Liver (tissue), 9 donors: ENCODE results near the gene FGG. TPM values are rescaled to one million over a fixed set of nuclear protein-coding genes. Genes with fewer than 3 reads are reported as not detected.

Source experiments
- DNase-seq: peaks from one replicate; pipeline ENCODE4 v3.0.0-alpha.2; 2017; ENCODE audit warnings: low spot score
- H3K27ac ChIP-seq, 2 donors: one replicate each; pipeline ENCODE4 v1.7.0; 2013; ENCODE audit warnings: inconsistent platforms in 2 of 2, low read length in 2 of 2, control low read depth in 1 of 2, low read depth in 1 of 2, mild to moderate bottlenecking in 1 of 2
- H3K27me3 ChIP-seq, 4 donors: one replicate each; pipeline versions ENCODE4 v1.6.1 to v1.7.0; 2013; ENCODE audit warnings: low read length in 3 of 4, inconsistent platforms in 1 of 4, mild to moderate bottlenecking in 1 of 4, moderate library complexity in 1 of 4; ENCODE audit not compliant: control insufficient read depth in 4 of 4, insufficient read depth in 4 of 4
- H3K36me3 ChIP-seq, 4 donors: one replicate each; pipeline versions ENCODE4 v1.6.1 to v1.7.0; 2013; ENCODE audit warnings: low read length in 3 of 4, mild to moderate bottlenecking in 3 of 4, low read depth in 1 of 4, moderate library complexity in 1 of 4; ENCODE audit not compliant: control insufficient read depth in 4 of 4, insufficient read depth in 3 of 4
- H3K4me1 ChIP-seq, 4 donors: one replicate each; pipeline versions ENCODE4 v1.6.1 to v1.7.0; 2013; ENCODE audit warnings: low read length in 3 of 4, mild to moderate bottlenecking in 3 of 4, moderate library complexity in 1 of 4; ENCODE audit not compliant: control insufficient read depth in 4 of 4, insufficient read depth in 4 of 4
- H3K4me3 ChIP-seq, 3 donors: one replicate each; pipeline versions ENCODE4 v1.6.1 to v1.7.0; 2013; ENCODE audit warnings: low read length in 3 of 3, control low read depth in 1 of 3, low read depth in 1 of 3, mild to moderate bottlenecking in 1 of 3
- H3K9ac ChIP-seq, 2 donors: one replicate each; pipeline ENCODE4 v1.7.0; 2013; ENCODE audit warnings: low read length in 2 of 2, mild to moderate bottlenecking in 2 of 2, moderate library complexity in 2 of 2, control low read depth in 1 of 2, low read depth in 1 of 2
- H3K9me3 ChIP-seq, 4 donors: one replicate each; pipeline versions ENCODE4 v1.6.1 to v1.7.0; 2013; ENCODE audit warnings: low read length in 3 of 4; ENCODE audit not compliant: control insufficient read depth in 4 of 4
- ATF3 ChIP-seq: IDR thresholded peaks from 2 replicates; pipeline ENCODE4 v1.6.1; 2016; ENCODE audit warnings: antibody characterized with exemption
- EGR1 ChIP-seq, 2 donors: IDR thresholded peaks; 2 replicates each; pipeline ENCODE4 v1.6.1; 2016 to 2018; ENCODE audit warnings: antibody characterized with exemption in 2 of 2, low read depth in 2 of 2
- FOXA2 ChIP-seq: IDR thresholded peaks from 2 replicates; pipeline ENCODE4 v1.6.1; 2016; ENCODE audit warnings: antibody characterized with exemption
- GABPA ChIP-seq, 2 donors: IDR thresholded peaks in 1 of 2; conservative IDR thresholded peaks in 1 of 2; 2 replicates each; pipeline ENCODE4 v1.6.1; 2016; ENCODE audit warnings: antibody characterized with exemption in 2 of 2, mild to moderate bottlenecking in 1 of 2, moderate library complexity in 1 of 2
- HNF4A ChIP-seq, 2 donors: conservative IDR thresholded peaks; 2 replicates each; pipeline ENCODE4 v1.6.1; 2016; ENCODE audit warnings: antibody characterized with exemption in 2 of 2, mild to moderate bottlenecking in 2 of 2
- HNF4G ChIP-seq: IDR thresholded peaks from 2 replicates; pipeline ENCODE4 v1.6.1; 2016; ENCODE audit warnings: antibody characterized with exemption
- JUND ChIP-seq, 2 donors: IDR thresholded peaks; 2 replicates each; pipeline ENCODE4 v1.6.1; 2016; ENCODE audit warnings: antibody characterized with exemption in 2 of 2
- NR2F2 ChIP-seq: IDR thresholded peaks from 2 replicates; pipeline ENCODE4 v1.6.1; 2016; ENCODE audit warnings: antibody characterized with exemption
- RAD21 ChIP-seq, 2 donors: IDR thresholded peaks; 2 replicates each; pipeline ENCODE4 v1.6.1; 2016; ENCODE audit warnings: antibody characterized with exemption in 2 of 2, mild to moderate bottlenecking in 2 of 2
- RXRA ChIP-seq, 2 donors: IDR thresholded peaks; 2 replicates each; pipeline ENCODE4 v1.6.1; 2017 to 2018; ENCODE audit warnings: antibody characterized with exemption in 2 of 2, mild to moderate bottlenecking in 1 of 2
- SP1 ChIP-seq: IDR thresholded peaks from 2 replicates; pipeline ENCODE4 v1.6.1; 2018; ENCODE audit warnings: antibody characterized with exemption, mild to moderate bottlenecking
- TAF1 ChIP-seq: conservative IDR thresholded peaks from 2 replicates; pipeline ENCODE4 v1.6.1; 2016; ENCODE audit warnings: antibody characterized with exemption, mild to moderate bottlenecking
- WGBS: extraction: QIAGEN DNeasy Blood & Tissue Kit; methylation state at CpG from one replicate; pipeline ENCODE4 v1.1.7; 2013; 5-methylcytosine and 5-hydroxymethylcytosine counted together
- polyA plus RNA-seq, 2 donors: library from polyadenylated mRNA; stranded (reverse) in 1 of 2; unstranded in 1 of 2; fragments of 200-250 nt in 1 of 2; fragments of >200 nt in 1 of 2; fragmentation: Nextera tagmentation in 1 of 2; extraction: Ambion mirVana in 1 of 2; gene quantifications; one replicate each; pipeline versions ENCODE4 v1.2.1 to v1.2.3, GENCODE V29; 2013 to 2015
- total RNA-seq, 2 donors: library from RNA; depleted of rRNA; stranded (reverse); fragments of >200 nt; gene quantifications; one replicate each; pipeline ENCODE4 v1.2.3, GENCODE V29; 2014
- TF ChIP-seq, protein P1 (sequence below): IDR thresholded peaks from 2 replicates; pipeline ENCODE4 v1.6.1; 2016; ENCODE audit warnings: antibody characterized with exemption, mild to moderate bottlenecking
- donor health status: healthy.
- donor health status: healthy.
- donor health status: healthy.
- donor health status: healthy.
- donor health status: healthy.

The FGG gene
- total and polyA plus RNA-seq, 4 donors, result 7,404 to 20,700 (median 15,071) TPM

GRCh38 chr4:154643493-154643892 is 31.0 kb upstream of the FGG start:
- Histone ChIP-seq H3K9ac (no peak overlapping the region), H3K4me3 (no peak overlapping the region), H3K9me3 (no peaks in the 10 kb centered on the region), H3K27ac (no peak overlapping the region), H3K36me3 (no peaks in the 10 kb centered on the region), H3K4me1 (no peaks in the 10 kb centered on the region), H3K27me3 (no peaks in the 10 kb centered on the region)
- TF ChIP-seq HNF4G (no peak), FOXA2 (no peak), GABPA (IDR thresholded peaks at IDR 0.05 in 1 of 2, conservative IDR thresholded peaks at IDR 0.05 in 1 of 2) (no peak)
- DNase-seq, result no peak
- 92% methylated on average over 2 of the region's 2 CpGs for WGBS

- Histone ChIP-seq H3K27ac (no peak overlapping the region), H3K4me1 (peaks cover 0 to 4% (median 0%) of the 10 kb centered on the region in 4 donors), H3K9ac (no peak overlapping the region), H3K9me3 (no peaks in the 10 kb centered on the region), H3K36me3 (no peaks in the 10 kb centered on the region), H3K27me3 (no peaks in the 10 kb centered on the region), H3K4me3 (no peak overlapping the region)
- no peak for DNase-seq
- TF ChIP-seq GABPA (IDR thresholded peaks at IDR 0.05 in 1 of 2, conservative IDR thresholded peaks at IDR 0.05 in 1 of 2) (no peak), RAD21 (IDR thresholded peaks at IDR 0.05) (peak; percentile 68 to 75)
- 80% methylated on average over 5 of the region's 5 CpGs for WGBS
These were observed 30.0 kb upstream of the FGG start for GRCh38 chr4:154642373-154643009.

DNA sequence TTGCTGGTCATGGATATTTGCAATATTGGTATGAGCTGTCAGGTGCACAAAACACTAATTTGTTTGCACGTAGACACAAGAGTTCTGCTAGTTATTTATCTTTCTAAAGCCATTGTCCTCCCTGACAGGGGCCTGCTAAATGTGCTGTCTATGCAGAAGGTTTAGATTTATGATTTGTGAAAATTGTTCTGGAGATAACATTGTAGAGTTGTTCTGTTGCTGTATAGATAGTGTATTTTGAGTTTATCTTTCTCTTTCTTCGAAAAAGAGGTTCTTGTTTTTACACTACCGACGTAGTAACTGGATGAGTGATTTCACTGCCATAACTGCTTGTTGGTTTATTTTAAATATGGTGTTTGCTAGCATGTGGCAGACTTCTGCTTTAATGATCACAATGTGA is 28.5 kb upstream of the FGG start:
- Histone ChIP-seq H3K4me3 (no peak overlapping the region), H3K9me3 (no peaks in the 10 kb centered on the region), H3K36me3 (no peaks in the 10 kb centered on the region), H3K9ac (no peak overlapping the region), H3K27ac (no peak overlapping the region), H3K4me1 (peaks cover 0 to 4% (median 0%) of the 10 kb centered on the region in 4 donors), H3K27me3 (no peaks in the 10 kb centered on the region)
- no peak for DNase-seq
- TF ChIP-seq FOXA2, result no peak
- no peak for TF ChIP-seq HNF4A (conservative IDR thresholded peaks at IDR 0.05)
- TF ChIP-seq SP1, result no peak
- no peak for TF ChIP-seq EGR1 (IDR thresholded peaks at IDR 0.05; ENCODE audit: low read depth in 2 of 2)
- no peak for TF ChIP-seq TAF1
- no peak for TF ChIP-seq ATF3
- TF ChIP-seq JUND (IDR thresholded peaks at IDR 0.05), result no peak
- no peak for TF ChIP-seq NR2F2
- TF ChIP-seq, protein P1, sequence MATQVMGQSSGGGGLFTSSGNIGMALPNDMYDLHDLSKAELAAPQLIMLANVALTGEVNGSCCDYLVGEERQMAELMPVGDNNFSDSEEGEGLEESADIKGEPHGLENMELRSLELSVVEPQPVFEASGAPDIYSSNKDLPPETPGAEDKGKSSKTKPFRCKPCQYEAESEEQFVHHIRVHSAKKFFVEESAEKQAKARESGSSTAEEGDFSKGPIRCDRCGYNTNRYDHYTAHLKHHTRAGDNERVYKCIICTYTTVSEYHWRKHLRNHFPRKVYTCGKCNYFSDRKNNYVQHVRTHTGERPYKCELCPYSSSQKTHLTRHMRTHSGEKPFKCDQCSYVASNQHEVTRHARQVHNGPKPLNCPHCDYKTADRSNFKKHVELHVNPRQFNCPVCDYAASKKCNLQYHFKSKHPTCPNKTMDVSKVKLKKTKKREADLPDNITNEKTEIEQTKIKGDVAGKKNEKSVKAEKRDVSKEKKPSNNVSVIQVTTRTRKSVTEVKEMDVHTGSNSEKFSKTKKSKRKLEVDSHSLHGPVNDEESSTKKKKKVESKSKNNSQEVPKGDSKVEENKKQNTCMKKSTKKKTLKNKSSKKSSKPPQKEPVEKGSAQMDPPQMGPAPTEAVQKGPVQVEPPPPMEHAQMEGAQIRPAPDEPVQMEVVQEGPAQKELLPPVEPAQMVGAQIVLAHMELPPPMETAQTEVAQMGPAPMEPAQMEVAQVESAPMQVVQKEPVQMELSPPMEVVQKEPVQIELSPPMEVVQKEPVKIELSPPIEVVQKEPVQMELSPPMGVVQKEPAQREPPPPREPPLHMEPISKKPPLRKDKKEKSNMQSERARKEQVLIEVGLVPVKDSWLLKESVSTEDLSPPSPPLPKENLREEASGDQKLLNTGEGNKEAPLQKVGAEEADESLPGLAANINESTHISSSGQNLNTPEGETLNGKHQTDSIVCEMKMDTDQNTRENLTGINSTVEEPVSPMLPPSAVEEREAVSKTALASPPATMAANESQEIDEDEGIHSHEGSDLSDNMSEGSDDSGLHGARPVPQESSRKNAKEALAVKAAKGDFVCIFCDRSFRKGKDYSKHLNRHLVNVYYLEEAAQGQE, result no peak
- TF ChIP-seq RXRA (IDR thresholded peaks at IDR 0.05), result no peak
- WGBS, result 78% methylated on average over 4 of the region's 4 CpGs
